Keratinocyte (primary cell): Measurements from ENCODE around the gene ARVCF. TPM values are rescaled to one million over a fixed set of nuclear protein-coding genes. Genes with fewer than 3 reads are reported as not detected.

Source experiments
- DNase-seq: peaks from one replicate; pipeline ENCODE4 v3.0.0-alpha.2; 2011; ENCODE audit warnings: low read depth, missing footprints, low spot score
- FAIRE-seq: peaks from 2 replicates; lab custom pipeline; 2011; peaks lifted over from hg19 to GRCh38; lab: Jason Lieb, UNC
- H2AFZ ChIP-seq: 2 replicates; pipeline ENCODE4 v1.6.0; 2012; ENCODE audit warnings: low read length, control low read depth, inconsistent platforms; ENCODE audit not compliant: control insufficient read depth
- H3K27ac ChIP-seq: 2 replicates; pipeline ENCODE4 v1.5.1; 2011; ENCODE audit warnings: low read length; ENCODE audit not compliant: control insufficient read depth, insufficient read depth
- H3K27me3 ChIP-seq: 3 replicates; pipeline ENCODE4 v1.6.0; 2011; ENCODE audit warnings: low read length; ENCODE audit not compliant: control insufficient read depth, insufficient read depth; ENCODE audit errors: extremely low read depth
- H3K36me3 ChIP-seq, 2 experiments: 2 replicates in 1 of 2; 3 replicates in 1 of 2; pipeline ENCODE4 v1.5.1; 2011; ENCODE audit warnings: low read length in 2 of 2, mild to moderate bottlenecking in 1 of 2; ENCODE audit not compliant: control insufficient read depth in 2 of 2, insufficient read depth in 2 of 2; ENCODE audit errors: extremely low read depth in 1 of 2
- H3K4me1 ChIP-seq: 3 replicates; pipeline ENCODE4 v1.5.1; 2011; ENCODE audit warnings: low read length; ENCODE audit not compliant: control insufficient read depth, insufficient read depth; ENCODE audit errors: extremely low read depth
- H3K4me2 ChIP-seq: 3 replicates; pipeline ENCODE4 v1.6.0; 2011; ENCODE audit warnings: low read depth, low read length; ENCODE audit not compliant: control insufficient read depth, insufficient read depth; ENCODE audit errors: extremely low read depth
- H3K4me3 ChIP-seq, 3 experiments: fragments of 200-600 bp in 1 of 3; sonication (generic) in 1 of 3; 2 replicates in 2 of 3; 3 replicates in 1 of 3; pipeline ENCODE4 v1.5.1; 2011 to 2016; ENCODE audit warnings: low read length in 3 of 3, mild to moderate bottlenecking in 3 of 3, control low read depth in 2 of 3, inconsistent platforms in 1 of 3, low read depth in 1 of 3, mixed read lengths in 1 of 3, mixed run types in 1 of 3, moderate library complexity in 1 of 3; ENCODE audit not compliant: control insufficient read depth in 2 of 3, insufficient read depth in 2 of 3; ENCODE audit errors: extremely low read depth in 1 of 3
- H3K79me2 ChIP-seq: 2 replicates; pipeline ENCODE4 v1.6.0; 2012; ENCODE audit warnings: low read length; ENCODE audit not compliant: control insufficient read depth, insufficient read depth
- H3K9ac ChIP-seq: 3 replicates; pipeline ENCODE4 v1.6.0; 2011; ENCODE audit warnings: low read length; ENCODE audit not compliant: control insufficient read depth, insufficient read depth; ENCODE audit errors: extremely low read depth
- H3K9me1 ChIP-seq: 3 replicates; pipeline ENCODE4 v1.6.0; 2011; ENCODE audit warnings: low read length; ENCODE audit not compliant: control insufficient read depth, insufficient read depth; ENCODE audit errors: extremely low read depth
- H3K9me3 ChIP-seq: 2 replicates; pipeline ENCODE4 v1.5.1; 2012; ENCODE audit warnings: low read depth, low read length; ENCODE audit not compliant: control insufficient read depth
- H4K20me1 ChIP-seq: 3 replicates; pipeline ENCODE4 v1.6.0; 2011; ENCODE audit warnings: low read length; ENCODE audit not compliant: control insufficient read depth, insufficient read depth; ENCODE audit errors: extremely low read depth
- EZH2 ChIP-seq: IDR thresholded peaks from one replicate; pipeline ENCODE4 v1.6.1; 2012; ENCODE audit warnings: inconsistent platforms, mild to moderate bottlenecking, low read length, moderate library complexity
- dilution Hi-C: fragments of 300-500 bp; cut with MboI; formaldehyde crosslinking; loops from one replicate; pipeline ENCODE4 v1.7.0; 2020; ENCODE audit warnings: low sequenced_read_pairs; ENCODE audit not compliant: extremely low pct_ligation_motif_present
- polyA plus RNA-seq, 5 experiments: library from polyadenylated mRNA; depleted of rRNA in 3 of 5; stranded (reverse) in 3 of 5; stranded (forward) in 1 of 5; unstranded in 1 of 5; fragments of >200 nt; gene quantifications; 1 replicate in 1 of 5; 2 replicates in 3 of 5; 3 replicates in 1 of 5; pipeline versions ENCODE4 v1.2.1 to v1.2.3, GENCODE V29; 2011 to 2012; ENCODE audit warnings: missing spikeins in 2 of 5, low read depth in 1 of 5, low replicate concordance in 1 of 5
- TF ChIP-seq, protein P1 (sequence below), 3 experiments: IDR thresholded peaks in 1 of 3; conservative IDR thresholded peaks in 1 of 3; optimal IDR thresholded peaks in 1 of 3; 2 replicates in 2 of 3; 3 replicates in 1 of 3; pipeline versions ENCODE3 to v1.5.1; 2011; ENCODE audit warnings: low read length in 3 of 3, mild to moderate bottlenecking in 3 of 3, moderate library complexity in 2 of 3, control low read depth in 1 of 3, inconsistent platforms in 1 of 3; ENCODE audit not compliant: insufficient read depth in 2 of 3; ENCODE audit errors: extremely low read depth in 1 of 3

Gene ARVCF
- polyA plus RNA-seq, 1 donor (not counting 4 experiments of a cell fraction or from before 2014, with no cell fraction given) = 5.7 TPM

DNA sequence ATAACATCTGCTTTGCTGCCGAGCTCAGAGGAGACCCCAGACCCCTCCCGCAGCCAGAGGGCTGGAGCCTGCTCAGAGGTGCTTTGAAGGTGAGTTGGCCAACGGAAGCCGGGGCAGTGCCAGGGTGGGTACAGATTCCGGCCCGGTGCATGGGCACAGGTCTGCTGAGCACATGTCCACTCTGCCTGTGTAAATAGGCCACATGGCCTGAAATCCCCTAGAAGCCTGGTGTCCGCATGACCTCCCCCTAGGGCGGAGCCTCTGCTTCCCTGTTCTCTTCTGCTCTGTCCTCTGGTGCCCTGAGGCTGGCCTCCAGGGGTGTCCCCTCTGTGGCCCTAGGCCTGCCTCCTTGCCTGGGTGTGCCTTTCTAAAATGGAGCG lies 55.4 kb downstream of the ARVCF start:
- no peaks in the 10 kb centered on the region for H3K9me1 ChIP-seq
- H3K27me3 ChIP-seq = no peaks in the 10 kb centered on the region
- no peak overlapping the region for H3K4me2 ChIP-seq
- peaks cover 6 to 19% of the 10 kb centered on the region in 2 experiments for H3K36me3 ChIP-seq
- H3K9ac ChIP-seq = no peak overlapping the region
- TF ChIP-seq, protein P1, sequence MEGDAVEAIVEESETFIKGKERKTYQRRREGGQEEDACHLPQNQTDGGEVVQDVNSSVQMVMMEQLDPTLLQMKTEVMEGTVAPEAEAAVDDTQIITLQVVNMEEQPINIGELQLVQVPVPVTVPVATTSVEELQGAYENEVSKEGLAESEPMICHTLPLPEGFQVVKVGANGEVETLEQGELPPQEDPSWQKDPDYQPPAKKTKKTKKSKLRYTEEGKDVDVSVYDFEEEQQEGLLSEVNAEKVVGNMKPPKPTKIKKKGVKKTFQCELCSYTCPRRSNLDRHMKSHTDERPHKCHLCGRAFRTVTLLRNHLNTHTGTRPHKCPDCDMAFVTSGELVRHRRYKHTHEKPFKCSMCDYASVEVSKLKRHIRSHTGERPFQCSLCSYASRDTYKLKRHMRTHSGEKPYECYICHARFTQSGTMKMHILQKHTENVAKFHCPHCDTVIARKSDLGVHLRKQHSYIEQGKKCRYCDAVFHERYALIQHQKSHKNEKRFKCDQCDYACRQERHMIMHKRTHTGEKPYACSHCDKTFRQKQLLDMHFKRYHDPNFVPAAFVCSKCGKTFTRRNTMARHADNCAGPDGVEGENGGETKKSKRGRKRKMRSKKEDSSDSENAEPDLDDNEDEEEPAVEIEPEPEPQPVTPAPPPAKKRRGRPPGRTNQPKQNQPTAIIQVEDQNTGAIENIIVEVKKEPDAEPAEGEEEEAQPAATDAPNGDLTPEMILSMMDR (optimal IDR thresholded peaks at IDR 0.05 in 1 of 3, IDR thresholded peaks at IDR 0.05 in 1 of 3, conservative IDR thresholded peaks at IDR 0.05 in 1 of 3; ENCODE audit: extremely low read depth in 1 of 3, insufficient read depth in 2 of 3, low read length in 3 of 3) = no peak
- TF ChIP-seq EZH2 = no peak
- DNase-seq (no peak), FAIRE-seq (no peak)
- dilution Hi-C loops = no loop called here
- H3K4me3 ChIP-seq = no peak overlapping the region
- no peak overlapping the region for H2AFZ ChIP-seq
- no peaks in the 10 kb centered on the region for H3K9me3 ChIP-seq
- H3K4me1 ChIP-seq = peaks cover 37% of the 10 kb centered on the region
- H3K27ac ChIP-seq = no peak overlapping the region
- H3K79me2 ChIP-seq = peaks cover 11% of the 10 kb centered on the region
- peaks cover 4% of the 10 kb centered on the region for H4K20me1 ChIP-seq

DNA sequence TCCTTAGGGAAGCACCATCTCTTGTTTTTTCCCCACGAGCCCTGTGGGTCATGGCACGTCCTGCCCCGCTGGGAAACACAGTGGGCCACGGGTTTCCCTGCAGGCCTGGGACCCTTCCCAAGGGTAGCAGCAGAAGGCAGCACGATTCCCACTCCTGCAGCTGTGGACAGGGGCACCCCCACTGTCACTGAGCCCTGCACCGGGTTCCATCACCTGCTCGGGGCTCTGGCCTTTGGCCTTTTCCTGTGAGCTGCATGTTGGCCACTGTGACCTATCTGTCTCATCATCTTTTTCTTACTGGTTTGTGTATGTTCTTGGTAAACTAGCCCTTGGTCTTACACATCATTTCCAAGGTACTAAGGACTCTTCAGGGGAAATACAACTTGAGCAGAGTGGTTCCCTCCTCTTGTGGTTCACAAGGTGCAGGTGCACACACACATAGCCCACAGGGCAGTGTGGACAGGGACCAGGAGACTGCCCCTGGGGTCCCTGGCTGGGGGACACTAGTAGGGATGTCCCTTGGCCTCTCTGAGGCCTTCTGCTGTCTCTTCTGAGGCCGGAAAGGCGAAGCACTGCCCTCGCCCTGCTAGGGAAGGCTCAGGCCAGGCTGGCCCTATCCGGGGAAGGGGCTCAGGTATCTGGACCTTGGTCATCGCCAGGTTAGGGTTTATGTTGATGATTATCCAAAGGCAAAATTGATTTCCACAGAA lies 56.0 kb downstream of the ARVCF start:
- H3K27ac ChIP-seq = no peak overlapping the region
- H2AFZ ChIP-seq = no peak overlapping the region
- peaks cover 11% of the 10 kb centered on the region for H3K79me2 ChIP-seq
- no peak overlapping the region for H3K9ac ChIP-seq
- TF ChIP-seq, protein P1 (optimal IDR thresholded peaks at IDR 0.05 in 1 of 3, IDR thresholded peaks at IDR 0.05 in 1 of 3, conservative IDR thresholded peaks at IDR 0.05 in 1 of 3; ENCODE audit: extremely low read depth in 1 of 3, insufficient read depth in 2 of 3, low read length in 3 of 3) = no peak
- TF ChIP-seq EZH2 = no peak
- H3K4me2 ChIP-seq = no peak overlapping the region
- peaks cover 6 to 19% of the 10 kb centered on the region in 2 experiments for H3K36me3 ChIP-seq
- no peaks in the 10 kb centered on the region for H3K9me1 ChIP-seq
- H3K4me1 ChIP-seq = peaks cover 39% of the 10 kb centered on the region
- H3K9me3 ChIP-seq = no peaks in the 10 kb centered on the region
- no peak for FAIRE-seq
- H3K4me3 ChIP-seq = no peak overlapping the region
- DNase-seq = no peak
- H3K27me3 ChIP-seq = no peaks in the 10 kb centered on the region
- dilution Hi-C loops = no loop called here
- H4K20me1 ChIP-seq = peaks cover 4% of the 10 kb centered on the region
